Left ventricle myocardium inferior (tissue), 1 donor: ENCODE measurements around the gene IFI30. TPM values are rescaled to one million over a fixed set of nuclear protein-coding genes. Genes with fewer than 3 reads are reported as not detected.
A peak's percentile ranks its signal among the peaks of the same experiment; 100 is the strongest.

Source experiments
- DNase-seq: peaks from one replicate; pipeline ENCODE4 v3.0.0-alpha.2; 2020
- H3K27ac ChIP-seq: fragments of 200-600 bp; replicated peaks from 2 replicates; pipeline ENCODE4 v1.8.0; 2021
- H3K27me3 ChIP-seq: fragments of 200-600 bp; 2 replicates; pipeline ENCODE4 v1.8.0; 2021; ENCODE audit warnings: low read depth
- H3K36me3 ChIP-seq: fragments of 200-600 bp; 2 replicates; pipeline ENCODE4 v1.8.0; 2021
- H3K4me1 ChIP-seq: fragments of 200-600 bp; 2 replicates; pipeline ENCODE4 v1.8.0; 2021
- H3K4me3 ChIP-seq: fragments of 200-600 bp; 2 replicates; pipeline ENCODE4 v1.8.0; 2021; ENCODE audit warnings: mild to moderate bottlenecking, moderate library complexity
- H3K9me3 ChIP-seq: fragments of 200-600 bp; replicated peaks from 2 replicates; pipeline ENCODE4 v1.8.0; 2021
- intact Hi-C: fragments of 100-400 bp; cut with micrococcal nuclease; formaldehyde crosslinking; loops from one replicate; pipeline ENCODE4 v1.11.0; 2022
- total RNA-seq: library from RNA; stranded (reverse); fragmentation: NEBNext Ultra II Directional; extraction: Animal tissue kit (Norgen Biotek cat#: 25700); gene quantifications from one replicate; pipeline ENCODE4 v1.2.1, GENCODE V29; 2021
- TF ChIP-seq, protein P1 (sequence below): fragments of 200-600 bp; IDR thresholded peaks from 2 replicates; pipeline ENCODE4 v1.8.0; 2021; ENCODE audit warnings: antibody characterized with exemption, mild to moderate bottlenecking, borderline replicate concordance
- donor health status: DM: no; HTN: yes; CAD: no; lungs with severe emphysema.

Gene IFI30
- total RNA-seq, 1 donor from 2014 or later, result 23.3 TPM

DNA sequence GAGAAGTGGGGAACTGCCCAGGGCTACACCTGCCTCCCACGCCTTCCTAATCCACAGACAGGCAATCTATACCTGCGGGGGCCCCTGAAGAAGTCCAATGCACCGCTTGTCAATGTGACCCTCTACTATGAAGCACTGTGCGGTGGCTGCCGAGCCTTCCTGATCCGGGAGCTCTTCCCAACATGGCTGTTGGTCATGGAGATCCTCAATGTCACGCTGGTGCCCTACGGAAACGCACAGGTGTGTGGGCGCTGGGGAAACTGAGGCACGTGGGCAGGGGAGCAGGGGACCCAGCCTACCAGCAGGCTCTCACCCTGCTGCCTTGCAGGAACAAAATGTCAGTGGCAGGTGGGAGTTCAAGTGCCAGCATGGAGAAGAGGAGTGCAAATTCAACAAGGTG lies 1.4 kb downstream of the IFI30 start:
- Histone ChIP-seq H3K4me1 (peaks cover 47% of the 10 kb centered on the region), H3K27ac (no peak overlapping the region), H3K36me3 (no peaks in the 10 kb centered on the region), H3K9me3 (no peaks in the 10 kb centered on the region), H3K4me3 (peak overlapping the region; percentile 83), H3K27me3 (no peaks in the 10 kb centered on the region)
- no peak for DNase-seq
- intact Hi-C loops, result no loop called here
- TF ChIP-seq, protein P1, sequence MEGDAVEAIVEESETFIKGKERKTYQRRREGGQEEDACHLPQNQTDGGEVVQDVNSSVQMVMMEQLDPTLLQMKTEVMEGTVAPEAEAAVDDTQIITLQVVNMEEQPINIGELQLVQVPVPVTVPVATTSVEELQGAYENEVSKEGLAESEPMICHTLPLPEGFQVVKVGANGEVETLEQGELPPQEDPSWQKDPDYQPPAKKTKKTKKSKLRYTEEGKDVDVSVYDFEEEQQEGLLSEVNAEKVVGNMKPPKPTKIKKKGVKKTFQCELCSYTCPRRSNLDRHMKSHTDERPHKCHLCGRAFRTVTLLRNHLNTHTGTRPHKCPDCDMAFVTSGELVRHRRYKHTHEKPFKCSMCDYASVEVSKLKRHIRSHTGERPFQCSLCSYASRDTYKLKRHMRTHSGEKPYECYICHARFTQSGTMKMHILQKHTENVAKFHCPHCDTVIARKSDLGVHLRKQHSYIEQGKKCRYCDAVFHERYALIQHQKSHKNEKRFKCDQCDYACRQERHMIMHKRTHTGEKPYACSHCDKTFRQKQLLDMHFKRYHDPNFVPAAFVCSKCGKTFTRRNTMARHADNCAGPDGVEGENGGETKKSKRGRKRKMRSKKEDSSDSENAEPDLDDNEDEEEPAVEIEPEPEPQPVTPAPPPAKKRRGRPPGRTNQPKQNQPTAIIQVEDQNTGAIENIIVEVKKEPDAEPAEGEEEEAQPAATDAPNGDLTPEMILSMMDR, result no peak

DNA sequence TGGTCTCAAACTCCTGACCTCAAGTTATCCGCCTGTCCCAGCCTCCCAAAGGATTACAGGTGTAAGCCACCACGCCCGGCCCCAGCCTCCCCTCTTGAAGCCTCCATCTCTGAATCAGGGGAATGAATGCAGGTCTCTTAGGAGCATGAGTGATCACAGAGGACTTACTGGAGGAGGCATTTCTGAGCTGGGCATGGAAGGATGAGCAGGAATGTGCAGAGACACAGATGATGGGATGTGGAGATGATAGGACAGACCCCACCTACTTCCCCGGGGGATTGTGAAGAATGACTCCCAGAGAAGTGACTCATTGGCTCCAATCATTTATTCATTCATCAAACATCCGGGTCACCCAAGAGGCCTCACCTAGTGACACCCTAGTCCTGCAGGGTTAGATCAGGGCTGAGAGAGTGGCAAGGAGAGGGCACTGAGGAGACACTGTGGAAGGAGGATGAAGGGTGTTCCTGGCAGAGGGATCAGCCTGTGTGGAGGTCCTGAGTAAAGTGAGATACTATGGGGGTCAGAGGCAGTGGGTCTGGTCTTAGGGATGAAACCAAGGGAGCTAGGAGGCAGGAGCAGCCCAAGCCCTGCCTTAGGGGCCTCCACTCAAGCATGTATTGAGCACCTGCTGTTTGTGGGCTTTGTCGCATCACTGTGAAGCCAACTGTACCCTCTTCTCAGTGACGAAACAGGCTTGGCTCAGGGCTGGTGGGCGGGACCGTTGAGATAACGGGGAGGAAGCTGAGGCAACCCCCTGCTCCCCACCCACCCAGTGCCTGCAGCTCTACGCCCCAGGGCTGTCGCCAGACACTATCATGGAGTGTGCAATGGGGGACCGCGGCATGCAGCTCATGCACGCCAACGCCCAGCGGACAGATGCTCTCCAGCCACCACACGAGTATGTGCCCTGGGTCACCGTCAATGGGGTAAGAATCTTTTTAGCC lies 3.0 kb downstream of the IFI30 start:
- no peaks in the 10 kb centered on the region for H3K9me3 ChIP-seq
- no peaks in the 10 kb centered on the region for H3K36me3 ChIP-seq
- no peaks in the 10 kb centered on the region for H3K27me3 ChIP-seq
- no peak overlapping the region for H3K27ac ChIP-seq
- intact Hi-C loops, result no loop called here
- DNase-seq, result no peak
- TF ChIP-seq, protein P1, result no peak
- no peak overlapping the region for H3K4me3 ChIP-seq
- H3K4me1 ChIP-seq, result peaks cover 37% of the 10 kb centered on the region

DNA sequence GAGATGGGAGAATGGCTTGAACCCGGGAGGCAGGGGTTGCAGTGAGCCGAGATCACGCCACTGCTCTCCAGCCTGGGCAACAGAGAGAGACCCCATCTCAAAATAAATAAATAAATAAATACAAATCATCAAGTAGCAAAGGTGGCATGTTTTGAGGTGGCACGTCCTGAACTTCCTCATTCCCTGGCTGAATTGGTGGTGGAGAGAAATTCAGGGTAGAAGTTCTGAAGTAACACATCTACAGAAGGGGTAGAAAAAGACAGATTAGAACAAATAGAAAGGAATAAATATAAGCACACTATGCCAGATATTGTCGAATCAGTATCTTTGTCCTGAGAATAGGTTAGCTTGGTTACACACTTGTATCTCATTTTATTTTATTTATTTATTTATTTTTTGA lies 6.3 kb downstream of the IFI30 start:
- no peak overlapping the region for H3K27ac ChIP-seq
- intact Hi-C loops, result no loop called here
- no peaks in the 10 kb centered on the region for H3K36me3 ChIP-seq
- TF ChIP-seq, protein P1, result no peak
- DNase-seq, result no peak
- no peaks in the 10 kb centered on the region for H3K9me3 ChIP-seq
- H3K4me1 ChIP-seq, result peaks cover 4% of the 10 kb centered on the region
- H3K27me3 ChIP-seq, result no peaks in the 10 kb centered on the region
- no peak overlapping the region for H3K4me3 ChIP-seq

DNA sequence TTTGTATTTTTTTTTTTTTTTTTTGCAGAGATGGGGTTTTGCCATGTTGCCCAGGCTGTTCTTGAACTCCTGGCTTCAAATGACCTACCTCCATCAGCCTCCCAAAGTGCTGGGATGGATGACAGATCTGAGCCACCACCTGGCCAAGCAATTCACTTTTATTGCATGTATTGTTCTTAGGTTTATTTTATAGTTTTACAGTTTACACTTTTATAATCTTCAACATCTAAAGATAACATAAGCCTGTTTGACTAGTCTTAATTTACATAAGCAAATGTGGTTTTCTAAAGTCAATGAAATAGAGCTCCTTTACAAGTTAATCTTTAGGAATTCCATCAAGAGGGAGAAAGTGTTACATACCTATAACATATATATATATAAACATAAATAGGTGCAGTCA lies 9.9 kb downstream of the IFI30 start:
- H3K9me3 ChIP-seq, result no peaks in the 10 kb centered on the region
- no peak for DNase-seq
- TF ChIP-seq, protein P1, result no peak
- H3K4me3 ChIP-seq, result no peak overlapping the region
- no peaks in the 10 kb centered on the region for H3K4me1 ChIP-seq
- intact Hi-C loops, result no loop called here
- H3K36me3 ChIP-seq, result no peaks in the 10 kb centered on the region
- H3K27ac ChIP-seq, result no peak overlapping the region
- no peaks in the 10 kb centered on the region for H3K27me3 ChIP-seq

DNA sequence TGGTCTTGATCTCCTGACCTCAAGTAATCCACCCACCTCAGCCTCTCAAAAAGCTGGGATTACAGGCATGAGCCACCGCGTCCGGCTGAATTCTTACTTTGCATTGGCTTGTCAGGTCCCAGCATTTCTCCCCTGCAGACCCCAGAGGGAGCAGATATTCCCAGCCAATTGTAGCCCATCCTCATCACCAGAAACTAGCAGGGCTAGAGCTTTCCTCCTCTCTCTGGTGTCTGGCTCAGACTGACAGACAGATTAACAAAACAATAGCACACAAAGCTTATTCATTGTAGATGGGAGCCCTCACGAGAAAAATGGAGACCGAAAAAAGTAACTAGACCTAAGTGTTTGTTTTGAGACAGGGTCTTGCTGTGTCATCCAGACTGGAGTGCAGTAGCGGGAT lies 11.9 kb downstream of the IFI30 start:
- no peak overlapping the region for H3K4me3 ChIP-seq
- TF ChIP-seq, protein P1, result no peak

More for the DNA sequence above, 11.9 kb downstream of the IFI30 start:
- no peak overlapping the region for H3K27ac ChIP-seq
- no peaks in the 10 kb centered on the region for H3K36me3 ChIP-seq
- no peaks in the 10 kb centered on the region for H3K27me3 ChIP-seq
- no peaks in the 10 kb centered on the region for H3K4me1 ChIP-seq
- no peak for DNase-seq
- no peaks in the 10 kb centered on the region for H3K9me3 ChIP-seq
- intact Hi-C loops, result no loop called here
